HG03342 (cell line): ENCODE results near the gene HEATR5A.
"Not testable (repeated sequence)": the region's sequence is repeated elsewhere in the genome, so short reads cannot be mapped to it uniquely, and the experiment has no call there.

ENCODE experiments used
- ATAC-seq: cut with Tn5 transposase; IDR thresholded peaks from one replicate; pipeline ENCODE4 v1.9.1; 2021; ENCODE audit warnings: mild to moderate bottlenecking, moderate library complexity; ENCODE audit not compliant: unreplicated experiment

Gene HEATR5A

DNA sequence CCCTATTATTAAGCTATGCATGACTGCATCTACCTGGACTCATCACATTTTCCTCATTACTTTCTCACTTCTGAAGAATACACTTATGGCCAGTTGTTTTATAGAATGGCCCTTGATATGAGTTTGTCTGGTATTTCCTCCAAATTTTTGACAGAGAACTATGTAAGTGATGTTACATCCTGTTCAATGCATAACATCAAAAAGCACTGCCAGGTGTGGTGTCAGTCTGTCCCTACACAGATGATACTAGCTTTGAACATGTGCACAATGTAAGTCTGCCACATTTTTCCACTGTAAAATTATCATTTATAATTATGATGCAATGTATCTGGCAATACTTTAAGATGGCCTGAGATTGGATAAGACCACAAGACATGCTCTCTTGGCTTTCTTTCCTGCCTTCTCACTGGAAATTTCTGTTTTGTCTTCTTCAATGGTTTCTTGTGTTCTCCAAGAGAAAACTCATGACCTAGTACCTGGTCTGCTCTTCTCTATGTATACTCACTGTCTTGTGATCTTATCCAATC is 28.3 kb downstream of the HEATR5A start:
- no peak for ATAC-seq

DNA sequence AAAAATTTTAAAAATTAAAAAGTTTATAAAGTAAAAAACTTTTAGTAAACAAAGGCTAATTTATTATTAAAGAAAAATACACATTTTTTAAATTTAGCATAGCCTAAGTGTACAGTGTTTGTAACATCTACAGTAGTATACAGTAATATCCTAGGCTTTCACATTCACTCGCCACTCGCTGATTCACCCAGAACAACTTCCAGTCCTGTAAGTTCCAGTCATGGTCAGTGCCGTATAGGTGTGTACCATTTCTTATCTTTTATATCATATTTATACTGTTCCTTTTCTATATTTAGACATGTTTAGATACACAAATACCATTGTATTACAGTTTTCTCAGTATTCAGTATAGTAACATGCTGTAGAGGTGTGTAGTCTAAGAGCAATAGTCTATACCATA is 28.9 kb downstream of the HEATR5A start:
- no peak for ATAC-seq

DNA sequence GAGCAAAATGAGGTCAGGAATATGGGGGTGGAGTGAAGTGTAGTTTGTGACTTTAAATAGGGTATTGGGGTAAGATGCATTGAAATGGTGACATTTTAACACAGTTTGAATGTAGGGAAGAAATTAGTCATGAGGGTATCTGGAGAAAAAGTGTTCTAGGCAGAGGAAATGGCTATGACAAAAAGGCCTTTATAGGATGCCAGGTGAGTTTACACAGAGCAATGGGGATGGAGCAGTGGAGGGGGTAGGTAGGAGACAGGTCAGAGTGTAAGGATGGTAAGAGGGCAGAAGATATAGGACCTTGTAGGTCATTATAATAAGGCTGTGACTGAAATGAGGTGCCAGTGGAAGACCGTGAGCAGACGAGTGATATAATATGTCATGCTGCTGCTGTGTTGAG is 30.4 kb downstream of the HEATR5A start:
- no peak for ATAC-seq

DNA sequence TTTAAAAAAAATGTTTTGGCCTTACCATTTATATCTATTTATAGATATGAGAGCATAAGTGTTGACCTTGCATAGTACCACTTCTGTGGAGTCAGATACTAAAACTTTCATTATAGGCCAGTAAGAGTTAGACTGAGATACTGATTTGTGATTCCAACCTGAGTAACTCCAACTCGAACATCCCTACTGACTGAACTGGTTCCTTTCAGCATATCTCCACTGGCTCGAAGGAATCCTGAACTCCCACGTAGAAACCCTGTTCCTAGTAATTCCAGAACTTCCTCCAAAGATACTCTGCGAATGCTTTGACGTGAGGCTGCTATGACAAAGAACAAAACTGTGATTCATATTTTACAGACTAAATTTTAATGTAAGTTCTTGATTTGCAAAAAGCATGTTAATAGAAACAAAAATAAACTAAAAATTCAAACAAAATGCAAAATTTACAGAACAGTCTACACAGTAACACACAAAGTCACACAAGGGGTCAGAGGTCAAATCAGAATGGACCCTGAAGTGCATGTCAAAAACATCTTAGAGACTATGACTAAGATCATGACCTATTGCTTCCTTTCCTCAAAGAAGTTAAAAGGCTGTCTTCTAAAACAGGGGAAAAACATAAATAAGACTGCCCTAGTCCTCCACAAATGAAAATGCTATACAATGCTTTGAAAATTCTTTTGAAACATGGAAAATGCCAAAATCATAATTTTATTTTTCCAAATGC is 31.5 kb downstream of the HEATR5A start:
- no peak for ATAC-seq

DNA sequence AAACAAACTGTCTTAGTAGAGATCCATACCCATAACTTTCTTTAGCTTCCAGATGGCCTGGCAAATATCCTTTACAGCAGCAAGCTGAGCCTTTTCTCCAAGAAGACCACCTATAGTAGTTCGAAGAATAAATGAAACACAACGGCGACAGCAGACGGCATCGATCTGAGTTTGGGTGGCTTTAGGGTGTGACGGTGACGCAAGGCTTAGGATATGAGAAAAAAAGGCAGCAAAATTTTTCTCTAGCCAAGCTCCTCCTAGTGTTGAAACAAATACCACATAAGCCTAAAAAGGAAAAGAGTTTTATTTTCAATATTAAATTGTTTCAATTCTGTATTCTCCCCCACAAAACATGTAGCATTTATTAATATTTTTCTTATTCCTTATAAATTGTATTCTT is 33.3 kb downstream of the HEATR5A start:
- ATAC-seq: no peak

DNA sequence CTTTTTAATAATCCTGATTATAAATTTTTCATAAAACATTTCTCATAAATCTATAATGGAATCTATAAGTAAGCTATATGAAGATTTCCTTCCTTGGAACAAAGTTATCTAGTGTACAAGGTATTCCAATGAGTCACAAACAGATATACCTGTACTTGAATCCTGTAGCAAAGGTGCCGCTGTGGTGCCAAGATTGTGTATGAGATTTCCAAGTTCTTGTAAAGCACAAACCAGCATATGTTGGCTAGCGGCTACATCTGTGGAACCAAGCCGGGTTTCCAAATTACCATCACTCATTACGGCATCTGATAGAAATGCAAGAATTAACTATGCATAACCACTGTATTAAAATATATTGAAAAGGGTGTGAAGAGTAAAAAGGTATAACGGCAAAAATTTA is 34.1 kb downstream of the HEATR5A start:
- ATAC-seq: no peak

DNA sequence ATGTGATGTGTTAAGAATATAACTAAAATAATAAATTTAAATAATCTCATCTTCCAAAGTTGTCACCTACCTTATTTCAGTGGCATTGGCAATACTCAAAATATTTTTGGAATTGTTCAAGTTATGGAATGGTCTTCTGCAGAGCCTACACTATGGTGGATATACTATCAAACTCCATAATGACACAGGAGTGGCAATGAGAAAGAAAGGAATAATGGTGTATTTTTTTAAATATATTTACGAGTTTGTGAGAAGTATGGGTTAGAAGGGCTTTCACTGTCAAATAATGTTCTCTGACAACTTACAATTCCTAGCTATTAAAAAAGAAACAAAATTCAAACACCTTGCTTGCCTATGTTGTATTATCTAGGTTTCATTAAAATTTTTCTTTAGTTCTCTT is 38.1 kb downstream of the HEATR5A start:
- ATAC-seq: no peak

DNA sequence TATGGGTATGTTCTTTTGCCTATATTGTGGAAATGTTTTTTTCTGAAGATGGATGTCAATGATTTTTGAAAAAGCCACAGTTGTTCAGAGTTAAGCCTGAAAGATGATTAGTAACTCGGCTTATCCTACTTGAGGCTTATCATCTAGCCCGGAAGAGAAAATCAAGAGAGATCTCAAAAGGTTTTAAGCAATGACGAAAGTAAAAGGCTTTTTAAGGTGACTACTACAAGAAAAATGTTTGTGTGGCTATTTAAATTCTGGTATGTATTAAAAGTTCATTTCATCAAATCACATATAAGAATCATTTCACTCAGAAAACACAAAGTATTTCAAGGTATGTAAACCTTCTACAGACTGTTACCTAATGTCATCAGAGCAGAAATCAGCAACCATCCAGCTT is 40.2 kb downstream of the HEATR5A start:
- ATAC-seq: no peak

DNA sequence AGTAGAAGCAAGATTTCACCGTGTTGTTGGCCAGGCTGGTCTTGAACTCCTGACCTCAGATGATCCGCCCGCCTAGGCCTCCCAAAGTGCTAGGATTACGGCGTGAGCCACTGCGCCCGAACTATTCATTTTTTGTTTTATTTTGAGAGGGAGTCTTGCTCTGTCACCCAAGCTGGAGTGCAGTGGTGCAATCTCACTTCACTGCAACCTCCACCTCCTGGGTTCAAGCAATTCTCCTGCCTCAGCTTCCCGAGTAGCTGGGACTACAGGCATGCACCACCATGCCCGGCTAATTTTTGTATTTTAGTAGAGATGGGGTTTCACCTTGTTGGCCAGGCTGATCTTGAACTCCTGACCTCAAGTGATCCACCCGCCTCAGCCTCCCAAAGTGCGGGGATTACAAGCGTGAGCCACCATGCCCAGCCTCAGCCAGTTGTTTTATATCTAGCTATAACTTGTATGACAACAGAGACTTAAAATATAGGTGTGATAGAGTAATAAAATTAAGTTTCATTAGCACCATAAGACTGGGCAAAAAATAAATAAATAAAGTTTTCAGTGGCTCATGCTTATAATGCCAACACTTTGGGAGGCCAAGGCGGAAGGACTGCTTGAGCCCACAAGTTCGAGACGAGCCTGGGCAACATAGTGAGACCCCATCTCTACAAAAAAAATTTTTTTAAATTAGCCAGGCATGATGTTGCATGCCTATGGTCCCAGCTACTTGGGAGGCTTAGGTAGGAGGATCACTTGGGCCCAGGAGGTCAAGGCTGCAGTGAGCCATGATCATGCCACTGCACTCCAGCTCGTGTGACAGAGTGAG is 41.0 kb downstream of the HEATR5A start:
- ATAC-seq: not testable (repeated sequence)

DNA sequence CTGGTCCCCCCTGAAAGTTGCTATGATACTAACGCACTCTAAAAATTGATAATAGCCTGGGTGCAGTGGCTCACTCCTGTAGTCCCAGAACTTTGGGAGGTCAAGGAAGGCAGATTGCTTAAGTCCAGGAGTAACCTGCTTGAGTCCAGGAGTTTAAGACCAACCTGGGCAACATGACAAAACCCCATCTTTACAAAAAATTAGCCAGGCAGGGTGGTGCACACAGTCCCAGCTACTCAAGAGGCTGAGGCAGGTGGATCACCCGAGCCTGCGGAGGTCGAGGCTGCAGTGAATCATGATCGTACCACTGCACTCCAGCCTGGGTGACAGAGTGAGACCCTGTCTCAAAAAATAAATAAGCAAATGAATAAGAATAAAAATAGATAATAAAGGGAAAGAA is 42.9 kb downstream of the HEATR5A start:
- ATAC-seq: no peak

DNA sequence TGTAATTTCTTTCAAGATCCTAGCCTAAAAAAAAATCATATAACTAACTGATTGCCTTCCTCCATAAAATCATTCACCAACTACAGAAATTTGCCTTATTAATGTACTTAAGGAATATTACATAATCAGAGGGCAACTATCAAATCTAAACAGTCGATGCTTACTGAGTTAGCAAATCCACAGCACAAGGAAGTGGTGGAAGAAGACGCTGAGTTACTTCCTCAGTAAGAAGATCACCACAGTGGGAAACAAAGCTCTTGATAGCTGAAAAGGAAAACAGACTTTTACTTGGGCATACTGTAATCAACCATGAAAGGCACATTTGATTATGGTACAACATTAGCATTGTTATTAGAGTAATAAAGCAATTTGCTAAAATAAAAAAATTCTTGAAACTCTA is 48.7 kb downstream of the HEATR5A start:
- no peak for ATAC-seq

DNA sequence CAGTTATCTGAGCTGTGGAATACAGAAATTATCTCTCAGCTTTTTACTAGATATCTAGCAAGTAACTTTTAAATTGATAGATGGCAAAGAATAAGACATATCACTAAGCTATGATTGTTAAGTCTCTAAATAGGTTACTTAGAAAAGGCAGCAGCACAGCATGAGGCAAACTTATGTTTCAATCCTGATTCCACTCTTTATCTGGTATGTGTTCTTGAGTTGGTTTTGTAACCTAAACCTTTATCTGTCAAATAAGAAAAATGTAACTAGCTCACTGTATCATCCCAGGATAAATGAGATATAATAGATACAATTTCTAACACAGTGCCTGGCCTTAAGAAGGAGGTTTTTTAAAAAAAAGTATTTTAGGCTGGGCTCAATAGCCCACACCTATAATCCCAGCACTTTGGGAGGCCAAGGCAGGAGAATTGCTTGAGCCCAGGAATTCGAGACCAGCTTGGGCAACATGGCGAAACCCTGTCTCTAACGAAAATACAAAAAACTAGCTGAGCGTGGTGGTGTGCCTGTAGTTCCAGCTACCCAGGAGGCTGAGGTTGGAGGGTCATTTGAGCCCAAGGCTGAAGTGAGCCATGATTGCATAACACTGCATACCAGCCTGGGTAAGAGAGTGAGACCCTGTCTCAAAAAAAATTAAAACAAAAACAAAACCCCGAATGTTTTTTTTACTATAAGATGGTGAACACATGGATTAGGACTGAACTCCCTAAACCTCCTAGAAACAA is 56.8 kb downstream of the HEATR5A start:
- no peak for ATAC-seq

DNA sequence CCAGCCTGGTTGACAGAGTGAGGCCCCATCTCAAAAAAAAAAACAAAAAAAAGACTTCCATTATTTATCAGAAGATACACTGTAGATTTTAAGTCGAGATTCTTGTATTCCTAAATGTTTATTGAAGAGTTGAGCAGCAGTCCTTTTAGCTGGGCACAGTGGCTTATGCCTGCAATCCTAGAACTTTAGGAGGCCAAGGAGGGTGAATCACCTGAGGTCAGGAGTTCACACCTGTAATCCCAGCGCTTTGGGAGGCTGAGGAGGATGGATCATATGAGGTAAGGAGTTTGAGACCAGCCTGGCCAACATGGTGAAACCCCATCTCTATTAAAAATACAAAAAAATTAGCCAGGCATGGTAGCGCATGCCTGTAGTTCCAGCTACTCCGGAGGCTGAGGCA is 57.6 kb downstream of the HEATR5A start:
- no peak for ATAC-seq

DNA sequence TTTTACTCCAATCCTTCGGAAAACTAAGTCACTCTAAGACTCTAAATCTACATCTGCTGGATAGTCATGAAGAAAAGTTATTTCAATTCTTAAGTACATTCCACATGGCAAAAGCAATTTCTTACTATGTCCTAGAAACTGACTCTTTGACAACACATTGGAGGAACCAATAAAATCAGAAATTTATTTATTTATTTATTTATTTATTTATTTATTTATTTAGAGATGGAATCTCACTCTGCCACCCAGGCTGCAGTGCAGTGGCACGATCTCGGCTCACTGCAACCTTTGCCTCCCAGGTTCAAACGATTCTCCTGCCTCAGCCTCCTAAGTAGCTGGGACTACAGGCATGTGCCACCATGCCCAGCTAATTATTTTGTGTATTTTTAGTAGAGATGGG is 58.6 kb downstream of the HEATR5A start:
- ATAC-seq: not testable (repeated sequence)

DNA sequence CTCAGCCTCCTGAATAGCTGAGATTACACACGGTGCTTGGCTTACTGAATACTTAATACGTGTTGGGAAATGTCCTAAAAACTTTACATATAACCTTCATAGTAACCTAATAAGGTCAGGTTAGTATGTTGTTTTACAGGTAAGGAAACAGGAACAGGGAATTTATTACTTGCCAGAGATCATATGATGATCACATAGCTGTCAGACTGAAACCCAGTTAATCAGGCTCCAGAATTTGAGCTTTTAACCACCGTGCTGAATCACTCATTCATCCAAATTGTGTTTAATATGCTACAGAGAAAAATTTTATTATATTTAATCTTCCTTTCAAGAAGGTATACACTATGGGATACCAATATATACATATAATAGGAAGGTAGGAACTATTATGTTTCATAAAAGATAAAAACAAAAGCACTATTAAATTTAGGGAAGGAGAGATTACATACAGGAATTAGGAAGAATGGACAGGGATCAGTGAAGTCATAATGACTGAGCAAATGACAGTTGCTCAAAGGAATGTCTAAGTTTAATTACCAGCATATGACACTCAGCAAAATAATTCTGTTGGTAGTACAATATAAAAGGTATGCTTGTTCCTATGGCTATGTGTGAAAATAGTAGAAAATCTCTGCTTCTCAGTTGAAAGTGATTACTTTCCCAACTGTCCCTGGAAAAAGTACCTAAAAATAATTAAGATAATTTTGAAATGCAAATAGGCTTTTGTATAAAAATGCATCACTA is 59.3 kb downstream of the HEATR5A start:
- no peak for ATAC-seq

DNA sequence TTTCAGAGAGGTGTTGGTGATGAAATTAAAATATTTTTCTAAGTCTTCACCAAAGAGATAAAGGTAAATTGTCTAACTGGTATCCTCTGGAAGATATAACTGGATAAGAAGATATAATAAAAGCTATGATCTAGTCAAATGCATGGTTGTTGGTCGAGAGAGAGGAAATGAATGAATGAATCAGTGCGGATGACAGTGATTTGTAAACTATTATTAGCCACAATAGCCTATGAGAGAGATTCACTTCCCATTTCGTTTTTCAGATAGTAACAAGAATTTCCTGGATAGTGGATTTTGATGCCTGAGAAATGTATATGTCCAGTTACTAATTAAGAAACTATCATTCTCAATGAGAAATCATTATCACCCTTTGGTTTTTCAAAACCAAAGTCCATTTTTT is 63.1 kb downstream of the HEATR5A start:
- ATAC-seq: no peak

DNA sequence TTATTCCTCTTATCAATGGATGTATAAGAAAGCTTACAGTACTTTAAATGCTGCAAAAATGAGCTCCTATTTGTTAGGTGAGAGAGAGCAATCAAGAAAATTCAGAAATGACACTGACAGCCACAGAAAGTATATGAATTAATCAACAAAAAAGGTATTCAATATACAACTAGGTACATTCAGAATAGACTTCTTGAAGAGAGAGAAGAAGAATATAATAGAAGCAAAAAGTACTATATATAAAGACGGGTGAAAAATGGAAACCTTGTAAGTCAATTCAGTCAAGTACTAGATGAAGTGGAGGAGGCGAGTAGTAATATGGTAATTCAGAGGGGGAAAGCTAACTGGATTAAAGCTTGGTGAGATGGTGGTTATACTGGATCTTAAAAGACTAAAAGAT is 74.3 kb downstream of the HEATR5A start:
- no peak for ATAC-seq

DNA sequence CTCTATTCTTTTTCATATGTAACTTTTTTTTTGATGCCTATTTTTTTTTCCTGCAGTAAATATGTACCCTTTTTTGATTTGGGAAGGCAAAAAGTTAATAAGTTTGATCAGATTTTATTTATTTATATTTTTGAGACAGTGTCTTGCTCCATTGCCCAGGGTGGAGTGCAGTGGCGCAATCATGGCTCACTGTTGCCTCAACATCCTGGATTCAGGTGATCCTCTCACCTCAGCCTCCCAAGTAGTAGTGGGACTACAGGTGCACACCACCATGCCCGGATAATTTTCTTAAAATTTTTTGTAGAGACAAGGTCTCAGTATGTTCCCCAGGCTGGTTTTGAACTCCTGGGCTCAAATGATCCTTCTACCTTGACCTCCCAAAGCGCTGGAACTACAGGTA is 79.1 kb downstream of the HEATR5A start:
- ATAC-seq: no peak

DNA sequence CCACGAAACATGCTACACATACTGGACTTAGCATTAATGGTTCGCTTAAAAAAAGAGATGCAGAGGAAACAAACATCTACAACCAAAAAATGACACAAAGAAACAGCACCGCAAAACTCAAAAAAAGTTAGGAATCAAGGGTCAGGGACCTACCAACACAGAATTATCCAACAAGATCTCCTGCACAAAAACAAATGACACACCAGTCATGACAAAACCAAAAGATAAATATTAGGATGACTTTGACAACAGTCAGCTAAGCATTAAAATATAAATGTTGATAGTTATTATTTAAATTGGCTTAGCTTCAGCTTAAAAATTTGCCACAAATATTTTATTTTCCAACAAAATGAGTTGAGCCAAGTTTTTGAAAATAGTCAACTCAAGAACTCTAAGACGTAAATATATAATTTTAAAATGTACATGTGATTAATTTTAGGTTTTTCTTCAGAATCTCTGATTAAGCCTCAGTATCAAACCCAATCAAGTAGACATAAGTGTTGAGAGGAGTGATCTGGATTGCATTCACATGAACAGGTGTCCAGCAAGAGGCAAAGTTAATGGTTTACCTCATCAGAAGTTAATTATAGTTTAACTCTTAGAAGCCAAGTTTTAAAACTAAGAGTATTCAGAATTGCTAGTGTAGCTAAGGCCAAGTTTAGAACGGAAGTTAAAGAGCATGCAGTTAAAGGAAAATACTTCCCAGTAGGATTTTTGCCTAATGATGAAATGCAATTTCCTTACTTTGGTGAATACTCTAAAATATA is 79.9 kb downstream of the HEATR5A start:
- ATAC-seq: no peak

DNA sequence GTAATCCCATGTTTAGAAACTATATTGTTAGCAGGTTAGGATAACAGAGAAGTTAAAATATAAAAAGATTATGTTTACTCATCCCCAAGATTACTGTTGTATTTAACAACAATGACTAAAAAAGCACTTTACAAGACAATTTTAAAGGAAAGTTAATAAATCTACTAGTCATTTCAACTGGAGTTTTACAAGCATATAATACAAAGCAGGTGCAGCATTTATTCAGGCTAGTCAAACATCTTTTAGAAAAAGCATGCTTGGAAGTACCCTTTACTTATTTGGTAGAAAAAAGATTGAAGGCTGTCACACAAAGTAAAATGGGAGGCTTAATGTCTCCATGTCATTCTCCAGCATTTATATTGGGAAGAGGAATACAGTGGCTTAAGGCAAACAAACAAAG is 80.6 kb downstream of the HEATR5A start:
- no peak for ATAC-seq
